Fibroblast of peridontal ligament (primary cell): ENCODE results near the gene OR6C74.

ENCODE experiments used
- DNase-seq: peaks from one replicate; pipeline ENCODE4 v3.0.0-alpha.2; 2010; ENCODE audit errors: extremely low read depth

OR6C74 gene

DNA sequence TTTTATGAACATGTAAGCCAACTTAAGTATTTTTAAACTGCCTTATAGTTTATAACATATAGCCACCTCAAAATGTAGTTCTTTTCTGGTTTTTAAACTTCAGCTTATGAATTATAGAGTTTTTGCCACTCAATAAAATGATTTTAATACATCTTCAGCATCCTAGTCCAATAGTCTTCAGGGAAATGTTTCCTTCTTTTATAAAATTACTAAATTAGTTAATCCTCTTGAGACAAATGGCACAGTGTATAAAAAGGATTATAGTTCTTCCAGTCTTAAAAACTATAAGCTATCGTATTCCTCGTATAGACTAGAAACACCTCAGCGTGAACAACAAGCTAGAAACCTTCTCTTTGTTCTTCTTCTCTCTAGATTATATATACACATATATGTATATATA lies at the start of gene OR6C74:
Gene OR6C74, plus strand, starts transcription at position 301 of the 400 bp plus-strand sequence. CDS start 2,679 bp downstream, outside the sequence.
- no peak for DNase-seq

DNA sequence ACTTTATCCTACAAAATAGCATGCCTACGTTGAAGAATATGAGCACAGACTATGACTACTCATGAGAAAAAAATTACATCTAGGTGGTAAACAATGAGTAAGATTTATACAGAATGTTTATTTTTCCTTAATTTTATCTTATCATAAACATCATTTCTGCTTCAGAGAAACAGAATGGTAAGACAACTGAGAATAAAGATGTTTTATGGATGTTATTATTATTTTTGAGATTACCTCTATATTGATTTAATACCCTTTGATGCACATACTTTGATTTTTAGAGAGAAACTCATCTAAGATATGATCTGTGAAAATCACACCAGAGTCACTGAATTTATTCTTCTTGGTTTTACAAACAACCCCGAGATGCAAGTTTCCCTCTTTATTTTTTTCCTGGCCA lies 23.7 kb upstream of the OR6C74 start, which contains the start of gene OR10A7:
Gene OR10A7, plus strand, starts transcription at position 301 of the 400 bp plus-strand sequence. Its CDS starts 0 bp downstream, at position 301.
- DNase-seq: no peak

DNA sequence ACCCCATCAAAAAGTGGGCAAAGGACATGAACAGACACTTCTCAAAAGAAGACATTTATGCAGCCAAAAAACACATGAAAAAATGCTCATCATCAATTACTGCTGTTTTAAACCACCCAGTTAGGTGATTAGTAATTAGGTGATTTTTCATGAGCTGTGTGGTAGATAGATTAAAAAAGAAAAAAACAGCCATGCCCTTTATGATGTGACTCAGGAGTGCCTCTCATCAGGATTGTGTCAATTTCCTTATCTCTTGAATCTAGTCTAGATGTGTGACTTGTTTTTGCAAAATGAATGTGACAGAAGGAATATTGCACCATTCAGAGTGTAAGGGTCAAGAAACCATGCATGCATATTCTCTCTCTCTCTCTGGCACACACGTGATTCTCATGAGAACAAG lies 17.9 kb upstream of the OR6C74 start:
- no peak for DNase-seq

DNA sequence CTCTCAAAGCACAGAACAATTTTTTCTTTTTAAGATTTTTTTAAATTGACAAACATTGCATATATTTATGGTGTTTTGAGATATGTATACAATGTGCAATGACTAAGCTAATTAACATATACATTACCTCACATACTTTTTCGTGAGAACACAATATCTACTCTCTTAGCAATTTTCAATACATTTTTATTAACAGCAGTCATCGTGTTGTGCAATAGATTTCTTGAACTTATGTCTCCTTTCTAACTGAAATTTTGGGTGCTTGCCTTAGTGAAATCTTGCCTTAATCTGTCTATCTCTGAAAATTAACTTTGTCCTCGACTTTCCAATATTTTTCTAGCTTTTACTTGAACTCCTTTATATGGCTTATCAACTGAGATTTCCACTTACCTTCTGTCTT lies 16.8 kb upstream of the OR6C74 start:
- DNase-seq: no peak

DNA sequence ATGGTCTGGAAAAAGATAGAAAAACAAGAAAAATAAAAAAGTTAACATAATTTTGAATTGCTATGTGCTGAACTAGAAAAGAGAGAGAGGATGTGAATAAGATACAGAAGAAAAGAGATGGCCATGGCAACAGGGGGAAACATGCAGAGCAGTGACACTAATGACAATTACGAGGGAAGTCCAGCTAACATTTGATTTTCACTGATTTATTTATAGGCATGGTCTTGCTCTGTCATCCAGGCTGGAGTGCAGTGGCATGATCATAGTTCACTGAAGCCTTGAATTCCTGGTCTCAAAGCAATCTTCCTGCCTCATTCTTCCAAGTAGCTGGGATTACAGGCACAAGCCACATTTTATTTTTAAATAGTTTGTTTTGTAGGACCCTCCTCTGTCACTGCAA lies 1.8 kb downstream of the OR6C74 start:
- DNase-seq: no peak

DNA sequence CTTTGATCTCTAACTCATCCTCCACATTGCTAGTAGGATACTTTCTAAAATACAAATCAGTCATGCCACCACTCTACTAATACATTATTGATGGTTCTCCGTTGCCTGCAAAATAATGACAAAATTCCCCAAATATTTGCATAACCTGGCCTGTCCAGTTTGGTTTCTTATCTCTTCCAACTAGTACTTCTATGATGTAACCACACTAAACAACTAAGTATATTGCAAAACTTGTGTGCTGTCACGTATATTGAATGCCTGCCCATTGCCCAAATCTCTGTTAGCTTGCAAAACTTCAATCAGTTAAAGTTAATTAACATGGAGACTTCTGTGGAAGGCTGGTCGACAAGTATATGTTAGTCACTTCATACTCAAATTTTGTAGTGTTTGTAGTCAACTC lies 6.5 kb downstream of the OR6C74 start:
- DNase-seq: no peak

DNA sequence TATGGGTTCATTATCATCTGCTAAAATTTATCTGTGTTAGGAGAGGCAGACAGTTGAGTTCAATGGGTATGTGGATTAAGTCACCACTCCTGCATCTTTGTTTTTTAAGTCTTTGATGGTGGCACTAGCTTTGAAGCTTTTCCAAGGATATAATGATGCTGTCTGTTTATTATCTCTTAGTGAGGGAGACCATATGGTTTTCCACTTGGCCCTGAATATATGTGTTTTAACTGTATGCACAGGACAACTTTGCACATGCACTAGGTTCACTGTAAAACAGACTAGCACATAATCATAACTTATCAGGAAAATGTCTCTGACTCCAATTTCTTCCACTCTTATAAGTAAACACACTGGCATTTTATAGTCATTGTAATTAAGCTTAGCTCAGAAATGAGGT lies 8.9 kb downstream of the OR6C74 start:
- no peak for DNase-seq

DNA sequence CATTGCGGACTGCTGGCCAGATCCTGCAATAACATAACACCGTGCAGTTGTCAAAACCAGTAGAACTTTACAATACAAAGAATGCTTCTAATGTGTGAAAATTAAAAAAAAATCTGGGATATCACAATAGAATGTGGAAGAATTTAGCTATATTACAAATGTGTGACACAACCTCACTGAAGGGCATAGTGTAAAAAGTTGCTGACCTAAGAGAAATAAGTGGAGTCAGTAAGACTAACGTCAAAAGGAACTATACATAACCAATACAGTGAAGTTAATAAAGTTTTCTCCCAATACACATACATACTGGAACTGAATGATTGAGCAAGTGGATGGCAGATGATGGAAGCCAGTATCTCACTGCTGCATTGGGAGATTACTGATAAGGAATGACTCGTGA lies 12.4 kb downstream of the OR6C74 start:
- no peak for DNase-seq

DNA sequence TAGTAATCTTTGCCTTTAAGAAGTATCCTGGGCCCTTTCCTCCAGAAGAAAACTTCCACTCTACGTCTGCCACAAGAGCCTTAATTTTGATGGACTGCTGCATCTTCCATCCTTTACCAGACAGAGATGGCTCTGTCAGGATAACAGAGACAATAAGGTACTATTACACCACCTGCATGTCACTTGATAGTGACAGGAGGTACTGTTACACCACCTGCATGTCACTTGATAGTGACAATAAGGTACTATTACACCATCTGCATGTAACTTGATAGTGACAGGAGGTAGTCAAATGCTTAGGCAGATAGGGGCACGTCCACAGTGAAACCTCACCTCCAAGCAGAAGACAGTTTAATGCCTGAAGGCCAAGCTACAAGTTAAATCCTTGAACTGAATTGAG lies 13.9 kb downstream of the OR6C74 start:
- DNase-seq: no peak

DNA sequence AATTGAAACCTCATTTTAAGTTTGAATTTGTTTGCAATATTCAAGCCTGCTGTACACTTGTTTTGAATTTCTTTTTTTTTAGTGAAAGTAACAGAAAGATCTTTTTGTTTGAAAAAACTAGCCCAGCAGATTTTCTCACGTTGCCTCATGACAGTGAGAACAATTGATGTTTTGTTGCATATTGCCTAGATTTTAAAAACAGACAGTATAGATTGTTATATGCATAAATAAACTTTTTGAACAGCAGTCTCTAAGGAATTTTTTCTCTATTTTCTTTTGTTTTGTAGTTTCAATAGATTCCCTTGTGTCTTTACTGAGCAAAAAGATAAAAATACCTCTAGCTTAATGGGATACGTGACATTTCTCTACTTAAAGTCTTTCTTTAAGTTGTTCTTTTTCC lies 36.6 kb downstream of the OR6C74 start:
- DNase-seq: no peak

DNA sequence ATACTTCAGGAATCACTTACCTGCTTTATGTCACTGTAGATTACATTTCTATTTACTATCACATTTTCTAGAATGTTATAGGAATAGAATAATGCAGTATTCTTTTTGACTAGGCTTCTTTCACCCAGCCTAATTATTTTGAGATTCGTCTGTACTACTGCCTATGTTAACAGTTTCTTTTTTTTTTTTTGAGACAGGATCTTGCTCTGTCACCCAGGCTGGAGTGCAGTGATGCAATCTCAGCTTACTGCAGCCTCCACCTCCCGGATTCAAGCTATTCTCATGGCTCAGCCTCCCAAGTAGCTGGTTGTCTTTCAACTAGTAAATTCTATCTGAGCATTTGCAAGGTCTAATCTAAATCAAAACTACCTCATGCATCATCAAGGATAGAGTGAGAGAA lies 45.6 kb downstream of the OR6C74 start:
- DNase-seq: no peak
